Measurements from ENCODE around the gene MYO3B.
"Not testable (repeated sequence)": the region's sequence is repeated elsewhere in the genome, so short reads cannot be mapped to it uniquely, and the experiment has no call there.

DNA sequence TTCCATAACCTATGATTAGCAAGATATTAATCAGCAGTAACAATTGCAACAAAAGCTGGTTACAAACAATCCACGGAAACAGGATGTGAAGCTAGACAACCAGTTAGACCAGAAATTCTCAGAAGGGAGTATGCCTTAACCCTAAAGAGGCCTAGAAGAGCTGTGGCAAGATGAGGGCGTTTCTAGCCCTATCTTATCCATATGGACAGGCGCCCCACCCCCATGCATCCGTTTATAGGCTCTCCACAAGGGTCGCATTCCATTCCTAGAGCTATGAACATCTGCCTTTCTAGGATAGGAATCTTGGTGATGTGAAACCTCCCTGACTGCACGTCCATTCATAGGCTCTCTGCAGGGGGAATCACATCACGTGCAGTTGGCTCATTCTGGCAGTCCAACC, 441.0 kb downstream of the MYO3B start:
- TF ChIP-seq, protein P1, sequence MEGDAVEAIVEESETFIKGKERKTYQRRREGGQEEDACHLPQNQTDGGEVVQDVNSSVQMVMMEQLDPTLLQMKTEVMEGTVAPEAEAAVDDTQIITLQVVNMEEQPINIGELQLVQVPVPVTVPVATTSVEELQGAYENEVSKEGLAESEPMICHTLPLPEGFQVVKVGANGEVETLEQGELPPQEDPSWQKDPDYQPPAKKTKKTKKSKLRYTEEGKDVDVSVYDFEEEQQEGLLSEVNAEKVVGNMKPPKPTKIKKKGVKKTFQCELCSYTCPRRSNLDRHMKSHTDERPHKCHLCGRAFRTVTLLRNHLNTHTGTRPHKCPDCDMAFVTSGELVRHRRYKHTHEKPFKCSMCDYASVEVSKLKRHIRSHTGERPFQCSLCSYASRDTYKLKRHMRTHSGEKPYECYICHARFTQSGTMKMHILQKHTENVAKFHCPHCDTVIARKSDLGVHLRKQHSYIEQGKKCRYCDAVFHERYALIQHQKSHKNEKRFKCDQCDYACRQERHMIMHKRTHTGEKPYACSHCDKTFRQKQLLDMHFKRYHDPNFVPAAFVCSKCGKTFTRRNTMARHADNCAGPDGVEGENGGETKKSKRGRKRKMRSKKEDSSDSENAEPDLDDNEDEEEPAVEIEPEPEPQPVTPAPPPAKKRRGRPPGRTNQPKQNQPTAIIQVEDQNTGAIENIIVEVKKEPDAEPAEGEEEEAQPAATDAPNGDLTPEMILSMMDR (IDR thresholded peaks at IDR 0.05; ENCODE audit: low read length), result not testable (repeated sequence)
- not testable (repeated sequence) for TF ChIP-seq EZH2 (optimal IDR thresholded peaks at IDR 0.05; ENCODE audit: low read depth, low read length); EZH2phosphoT487 (IDR thresholded peaks at IDR 0.05; ENCODE audit: low read length)
